ENCODE measurements around the gene NLE1.
A peak's percentile ranks its signal among the peaks of the same experiment; 100 is the strongest.
"Not testable (repeated sequence)": the region's sequence is repeated elsewhere in the genome, so short reads cannot be mapped to it uniquely, and the experiment has no call there.

NLE1 gene

DNA sequence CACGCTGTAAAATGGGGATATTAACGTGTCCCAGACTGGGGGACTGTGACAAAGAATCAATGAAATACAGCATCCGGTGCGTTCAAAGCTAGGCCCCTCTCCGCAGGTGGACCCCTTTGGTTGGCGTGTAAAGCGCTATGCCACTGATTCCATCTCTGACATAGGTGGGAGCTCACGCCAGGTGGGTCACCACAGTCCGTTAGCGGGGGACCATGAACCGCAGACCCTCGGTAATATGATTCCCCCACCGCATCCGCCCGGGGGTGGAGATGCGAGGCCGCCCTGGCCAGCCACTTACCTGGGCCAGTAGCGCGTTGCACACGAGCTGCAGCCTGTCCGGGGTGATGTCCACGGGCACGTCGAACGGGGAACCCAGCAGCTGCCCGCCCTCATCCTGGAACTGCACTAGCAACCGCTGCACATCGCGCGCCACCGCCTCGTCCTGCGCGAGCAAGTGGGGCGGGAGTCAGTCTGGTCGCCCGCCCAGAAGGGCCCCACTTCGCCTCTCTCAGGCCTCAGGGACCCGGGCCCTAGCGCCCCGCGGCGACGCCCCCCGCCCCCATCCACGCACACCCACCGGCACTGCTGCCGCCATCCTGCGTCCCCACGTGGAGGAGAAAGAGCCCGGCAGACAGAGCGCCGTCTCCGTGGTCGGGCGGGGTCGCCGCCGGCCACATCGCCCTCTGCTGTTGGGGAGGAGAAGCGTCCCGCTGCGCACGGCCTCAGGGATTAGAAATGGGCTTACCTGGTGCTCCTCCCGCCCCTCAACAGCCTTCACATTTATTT, at the start of gene NLE1:
TSS of gene NLE1 (minus strand) at position 623 of the 786 bp plus-strand sequence. CDS start at position 595, 28 bp downstream.
- Mint-ChIP-seq H3K36me3 (ENCODE audit: low read depth) (peaks cover 23% of the 10 kb centered on the region), H3K27ac (peak within 1 kb of the TSS; percentile 84), H3K4me3 (peak within 1 kb of the TSS; percentile 88), H3K9me3 (no peaks in the 10 kb centered on the region), H3K4me1 (ENCODE audit: low read depth) (peaks cover 15% of the 10 kb centered on the region), H3K27me3 (no peaks in the 10 kb centered on the region)

DNA sequence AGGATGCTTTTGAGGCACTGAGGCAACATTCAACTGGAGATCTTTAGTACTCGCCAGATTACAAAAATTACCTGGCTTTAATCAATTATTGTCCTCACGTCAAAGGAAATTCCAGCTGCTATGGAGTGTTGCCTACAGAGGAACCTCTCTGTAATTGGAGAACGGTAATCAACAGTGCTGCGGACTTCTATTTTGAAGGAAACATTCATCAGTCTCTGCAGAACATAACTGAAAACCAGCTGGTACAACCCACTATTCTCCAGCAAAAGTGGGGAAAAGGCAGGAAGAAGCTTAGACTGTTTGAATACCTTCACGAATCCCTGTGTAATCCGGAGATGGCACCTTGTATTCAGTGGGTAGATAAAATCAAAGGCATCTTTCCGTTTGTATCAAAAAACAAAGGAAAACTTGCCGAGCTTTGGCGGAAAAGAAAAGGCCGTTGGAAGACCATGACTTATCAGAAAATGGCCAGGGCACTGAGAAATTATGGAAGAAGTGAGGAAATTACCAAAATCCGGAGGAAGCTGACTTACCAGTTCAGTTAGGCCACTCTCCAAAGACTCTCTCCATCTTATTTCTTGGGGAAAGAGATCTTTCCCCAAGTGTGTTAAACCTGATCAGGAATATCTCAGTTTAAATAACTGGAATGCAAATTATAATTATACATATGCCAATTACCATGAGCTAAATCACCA, 49.0 kb upstream of the NLE1 start:
- H3K27ac Mint-ChIP-seq, result no peak overlapping the region
- no peaks in the 10 kb centered on the region for H3K9me3 Mint-ChIP-seq
- peaks cover 52% of the 10 kb centered on the region for H3K4me1 Mint-ChIP-seq (ENCODE audit: low read depth)

DNA sequence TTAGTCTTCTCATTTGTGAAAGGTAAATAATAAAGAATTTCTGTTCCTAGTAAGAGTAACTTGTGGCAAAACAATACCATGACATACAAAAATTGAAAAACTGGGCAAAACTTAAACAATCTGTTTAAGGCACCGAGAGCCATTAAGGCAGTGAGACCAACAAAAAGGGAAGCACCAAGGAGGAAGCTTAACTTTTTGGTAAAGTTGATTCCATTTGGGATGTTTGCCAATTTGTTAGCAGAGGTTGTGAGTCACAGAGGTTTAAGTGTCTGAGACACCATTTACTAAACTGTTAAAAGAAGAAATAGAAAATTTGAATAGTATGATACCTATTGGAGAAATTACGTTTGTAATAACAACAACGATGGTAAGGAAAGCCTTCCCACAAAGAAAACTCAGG, 47.2 kb upstream of the NLE1 start:
- no peaks in the 10 kb centered on the region for H3K9me3 Mint-ChIP-seq
- H3K4me3 Mint-ChIP-seq, result peak overlapping the region; percentile 69
- no peaks in the 10 kb centered on the region for H3K27me3 Mint-ChIP-seq
- H3K36me3 Mint-ChIP-seq (ENCODE audit: low read depth), result no peaks in the 10 kb centered on the region
- peaks cover 65% of the 10 kb centered on the region for H3K4me1 Mint-ChIP-seq (ENCODE audit: low read depth)
- H3K27ac Mint-ChIP-seq, result no peak overlapping the region

More for the DNA sequence above, 49.0 kb upstream of the NLE1 start:
- H3K27me3 Mint-ChIP-seq, result no peaks in the 10 kb centered on the region
- H3K36me3 Mint-ChIP-seq (ENCODE audit: low read depth), result no peaks in the 10 kb centered on the region
- H3K4me3 Mint-ChIP-seq, result no peak overlapping the region

DNA sequence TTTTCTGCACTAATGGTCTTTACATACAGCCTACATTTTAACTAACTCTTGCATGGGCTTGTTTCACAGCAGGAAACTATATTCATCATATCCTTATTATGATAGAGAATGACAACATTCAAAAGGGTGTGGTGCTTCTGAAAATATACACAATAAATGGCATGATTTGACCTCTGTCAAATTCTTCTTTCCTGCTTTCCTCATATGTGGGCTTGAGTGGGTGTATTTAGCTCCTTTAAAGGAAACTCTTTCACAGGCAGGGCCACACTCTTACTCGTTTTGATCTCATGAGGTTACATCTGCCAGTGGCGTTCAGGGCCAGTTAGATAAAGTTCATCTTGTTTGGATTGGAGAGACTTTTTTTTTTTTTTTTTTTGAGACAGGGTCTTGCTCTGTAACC, 46.0 kb upstream of the NLE1 start:
- Mint-ChIP-seq H3K9me3 (no peaks in the 10 kb centered on the region), H3K27me3 (no peaks in the 10 kb centered on the region), H3K27ac (peak overlapping the region; percentile 28), H3K4me1 (ENCODE audit: low read depth) (peaks cover 74% of the 10 kb centered on the region), H3K36me3 (ENCODE audit: low read depth) (no peaks in the 10 kb centered on the region), H3K4me3 (no peak overlapping the region)

DNA sequence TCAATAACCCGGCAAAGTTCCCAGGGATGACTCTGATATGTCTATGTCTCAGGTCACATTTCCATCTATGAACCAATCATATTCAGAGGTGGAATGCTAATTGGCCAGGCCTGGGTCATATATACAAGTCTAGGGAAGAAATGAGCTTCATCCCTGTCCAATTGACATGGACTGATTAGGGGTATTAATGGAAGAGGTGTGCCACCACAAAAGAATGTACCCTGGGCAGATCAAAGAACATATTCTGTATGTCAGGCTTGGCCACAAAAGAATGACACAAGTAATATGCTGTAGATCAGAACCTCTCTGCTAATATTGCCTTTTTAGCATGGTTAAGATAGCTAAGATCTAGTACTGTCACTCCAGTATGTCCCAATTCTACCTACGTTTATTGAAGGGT, 45.4 kb upstream of the NLE1 start:
- no peak overlapping the region for H3K27ac Mint-ChIP-seq
- no peaks in the 10 kb centered on the region for H3K9me3 Mint-ChIP-seq
- H3K27me3 Mint-ChIP-seq, result no peaks in the 10 kb centered on the region
- no peak overlapping the region for H3K4me3 Mint-ChIP-seq
- H3K36me3 Mint-ChIP-seq (ENCODE audit: low read depth), result no peaks in the 10 kb centered on the region
- peaks cover 72% of the 10 kb centered on the region for H3K4me1 Mint-ChIP-seq (ENCODE audit: low read depth)

DNA sequence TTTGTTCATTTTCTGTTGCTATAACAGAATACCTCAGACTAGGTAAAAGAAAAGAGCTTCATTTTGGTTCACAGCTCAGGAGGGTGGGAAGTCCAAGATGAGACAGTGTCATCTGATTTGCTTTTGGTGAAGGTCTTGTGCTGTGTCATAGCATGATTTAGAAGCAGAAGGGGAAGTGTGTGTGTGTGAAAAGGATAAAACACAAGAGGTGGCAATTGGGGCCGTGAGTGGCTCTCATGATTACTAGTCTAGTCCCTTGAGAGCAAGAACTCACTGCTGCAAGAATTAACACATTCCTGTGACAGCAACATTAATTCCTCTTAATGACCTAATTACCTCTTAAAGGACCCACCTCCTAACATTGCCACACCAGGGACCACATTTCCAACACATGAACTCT, 43.7 kb upstream of the NLE1 start:
- H3K9me3 Mint-ChIP-seq, result no peaks in the 10 kb centered on the region
- H3K4me1 Mint-ChIP-seq (ENCODE audit: low read depth), result peaks cover 69% of the 10 kb centered on the region
- no peak overlapping the region for H3K27ac Mint-ChIP-seq
- no peak overlapping the region for H3K4me3 Mint-ChIP-seq
- no peaks in the 10 kb centered on the region for H3K27me3 Mint-ChIP-seq
- no peaks in the 10 kb centered on the region for H3K36me3 Mint-ChIP-seq (ENCODE audit: low read depth)

DNA sequence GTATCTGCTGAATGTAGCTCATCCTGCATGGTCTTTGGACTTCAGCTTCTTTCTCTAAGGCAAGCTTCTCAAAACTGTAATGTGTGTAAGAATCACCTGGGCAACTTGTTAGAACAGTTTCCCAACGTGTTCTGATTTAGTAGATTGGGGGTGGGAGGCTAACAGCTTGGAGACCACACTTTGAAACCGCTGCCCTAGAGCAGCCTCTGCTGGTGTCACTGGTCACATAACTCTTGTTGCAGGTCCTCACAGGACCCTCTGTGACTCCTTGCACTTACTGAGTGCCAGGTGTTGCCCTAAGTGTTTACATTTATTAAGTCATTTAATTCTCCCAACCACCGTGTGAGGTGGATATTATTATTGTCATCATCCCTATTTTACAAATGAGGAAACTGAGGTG, 42.2 kb upstream of the NLE1 start:
- Mint-ChIP-seq H3K27ac (no peak overlapping the region), H3K27me3 (no peaks in the 10 kb centered on the region), H3K4me1 (ENCODE audit: low read depth) (peaks cover 61% of the 10 kb centered on the region), H3K9me3 (no peaks in the 10 kb centered on the region), H3K36me3 (ENCODE audit: low read depth) (no peaks in the 10 kb centered on the region), H3K4me3 (no peak overlapping the region)

DNA sequence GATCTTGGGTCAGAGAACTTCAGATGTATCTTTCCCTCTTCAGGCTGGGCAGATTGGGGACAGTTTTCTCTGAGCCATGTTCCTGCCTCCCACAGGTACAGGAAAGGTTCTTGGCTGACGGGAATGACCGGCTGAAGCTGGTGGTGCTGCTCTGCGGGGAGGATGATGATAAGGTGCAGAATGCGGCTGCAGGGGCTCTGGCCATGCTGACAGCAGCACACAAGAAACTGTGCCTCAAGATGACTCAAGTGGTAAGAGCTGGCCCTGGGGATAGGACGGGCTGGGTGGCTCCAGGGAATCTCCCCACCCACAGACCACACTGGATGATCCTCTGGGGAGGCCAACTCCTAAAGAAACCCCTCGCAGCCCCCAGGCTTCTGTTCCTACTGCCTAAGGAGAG, 41.2 kb upstream of the NLE1 start:
- Mint-ChIP-seq H3K4me3 (no peak overlapping the region), H3K4me1 (ENCODE audit: low read depth) (peaks cover 57% of the 10 kb centered on the region), H3K27me3 (no peaks in the 10 kb centered on the region), H3K9me3 (no peaks in the 10 kb centered on the region), H3K27ac (peak overlapping the region; percentile 20), H3K36me3 (ENCODE audit: low read depth) (no peaks in the 10 kb centered on the region)

DNA sequence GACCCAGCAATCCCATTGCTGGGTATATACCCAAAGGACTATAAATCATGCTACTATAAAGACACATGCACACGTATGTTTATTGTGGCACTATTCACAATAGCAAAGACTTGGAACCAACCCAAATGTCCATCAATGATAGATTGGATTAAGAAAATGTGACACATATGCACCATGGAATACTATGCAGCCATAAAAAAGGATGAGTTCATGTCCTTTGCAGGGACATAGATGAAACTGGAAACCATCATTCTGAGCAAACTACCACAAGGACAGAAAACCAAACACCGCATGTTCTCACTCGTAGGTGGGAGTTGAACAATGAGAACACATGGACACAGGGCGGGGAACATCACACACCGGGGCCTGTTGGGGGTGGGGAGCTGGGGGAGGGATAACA, 37.3 kb upstream of the NLE1 start:
- H3K4me3 Mint-ChIP-seq, result not testable (repeated sequence)

DNA sequence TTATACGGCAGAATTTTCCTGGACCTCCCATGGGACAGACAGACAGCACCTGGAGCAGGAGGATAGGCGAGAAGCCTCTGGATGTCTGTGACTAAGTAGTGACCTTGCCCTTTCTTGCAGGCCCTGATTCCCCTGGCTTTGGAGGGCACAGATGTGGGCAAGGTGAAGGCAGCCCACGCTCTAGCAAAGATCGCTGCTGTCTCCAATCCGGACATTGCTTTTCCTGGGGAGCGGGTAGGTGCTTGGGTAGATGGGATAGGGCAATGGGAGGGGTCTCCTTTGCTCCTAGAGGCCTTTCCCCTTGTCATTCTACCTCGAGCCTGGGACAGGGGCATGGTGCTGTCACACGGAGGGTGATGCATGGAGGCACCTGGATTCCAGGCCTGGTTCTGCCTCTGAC, 34.8 kb upstream of the NLE1 start:
- no peaks in the 10 kb centered on the region for H3K27me3 Mint-ChIP-seq
- no peaks in the 10 kb centered on the region for H3K36me3 Mint-ChIP-seq (ENCODE audit: low read depth)
- peaks cover 48% of the 10 kb centered on the region for H3K4me1 Mint-ChIP-seq (ENCODE audit: low read depth)
- H3K4me3 Mint-ChIP-seq, result no peak overlapping the region
- no peak overlapping the region for H3K27ac Mint-ChIP-seq
- no peaks in the 10 kb centered on the region for H3K9me3 Mint-ChIP-seq

More for the DNA sequence above, 37.3 kb upstream of the NLE1 start:
- H3K27me3 Mint-ChIP-seq; H3K27ac Mint-ChIP-seq; H3K9me3 Mint-ChIP-seq; H3K36me3 Mint-ChIP-seq (ENCODE audit: low read depth): not testable (repeated sequence)
- H3K4me1 Mint-ChIP-seq (ENCODE audit: low read depth), result peaks cover 58% of the 10 kb centered on the region

DNA sequence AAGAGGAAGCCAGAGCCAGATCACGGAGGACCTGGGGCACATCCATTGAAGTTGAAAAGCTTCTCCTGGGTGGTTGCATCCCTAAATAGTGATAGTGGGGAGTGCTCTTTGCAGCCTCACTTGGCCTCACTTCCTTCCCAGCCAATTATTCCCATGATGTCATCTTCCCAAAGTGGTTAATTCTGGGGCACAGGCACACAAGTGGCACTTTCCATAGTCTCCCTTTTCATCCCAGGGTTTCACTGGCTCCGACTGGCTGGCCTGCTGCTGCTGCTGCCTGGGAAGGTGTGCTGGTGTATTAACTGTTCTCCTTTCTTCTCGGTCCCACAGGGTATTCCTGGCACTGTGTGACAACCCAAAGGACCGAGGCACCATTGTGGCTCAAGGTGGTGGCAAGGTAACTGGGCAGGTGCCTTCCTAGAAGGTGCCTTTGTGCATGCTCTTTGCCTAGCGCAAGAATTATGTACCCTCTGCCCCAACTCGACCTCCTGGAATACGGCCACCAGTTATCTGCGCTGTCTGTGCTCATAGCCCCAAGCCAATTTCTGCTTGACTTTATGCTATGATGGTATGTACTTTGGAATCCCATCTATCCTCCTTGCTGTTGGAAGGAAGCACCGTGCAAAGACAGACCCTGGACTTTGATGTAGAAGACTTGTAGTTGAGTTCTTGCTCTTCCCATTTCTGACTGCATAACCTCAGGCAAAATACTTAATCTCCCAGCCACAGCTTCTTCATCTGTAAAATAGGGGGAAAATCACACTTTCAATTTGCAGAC, 33.7 kb upstream of the NLE1 start:
- H3K9me3 Mint-ChIP-seq, result no peaks in the 10 kb centered on the region
- no peaks in the 10 kb centered on the region for H3K27me3 Mint-ChIP-seq
- no peaks in the 10 kb centered on the region for H3K36me3 Mint-ChIP-seq (ENCODE audit: low read depth)
- H3K4me1 Mint-ChIP-seq (ENCODE audit: low read depth), result peaks cover 53% of the 10 kb centered on the region
- no peak overlapping the region for H3K27ac Mint-ChIP-seq
- no peak overlapping the region for H3K4me3 Mint-ChIP-seq

DNA sequence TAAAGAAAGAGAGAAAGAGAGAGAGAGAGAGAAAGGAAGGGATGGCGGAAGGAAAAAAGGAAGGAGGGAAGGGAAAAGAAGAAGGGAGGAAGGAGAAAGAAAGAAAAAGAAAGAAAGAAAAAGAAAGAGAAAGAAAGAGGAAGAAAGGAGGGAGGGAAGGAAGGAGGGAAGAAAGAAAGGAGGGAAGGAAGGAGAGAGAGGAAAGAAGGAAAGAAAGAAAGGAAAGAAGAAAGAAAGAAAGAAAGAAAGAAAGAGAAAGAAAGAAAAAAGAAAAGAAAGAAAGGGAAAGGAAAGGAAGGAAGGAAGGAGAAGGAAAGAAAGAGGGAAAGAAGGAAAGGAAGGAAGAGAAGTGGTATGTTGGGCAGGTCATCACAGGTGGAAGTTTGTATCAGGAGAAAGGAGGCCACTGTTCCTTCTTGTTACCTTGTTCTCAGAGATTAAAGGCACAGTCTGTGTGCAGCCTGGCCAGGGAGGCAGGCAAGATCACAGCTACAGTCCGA, 32.8 kb upstream of the NLE1 start:
- Mint-ChIP-seq H3K9me3 (no peaks in the 10 kb centered on the region), H3K27ac (peak overlapping the region; percentile 4), H3K4me1 (ENCODE audit: low read depth) (peaks cover 53% of the 10 kb centered on the region), H3K4me3 (no peak overlapping the region), H3K36me3 (ENCODE audit: low read depth) (no peaks in the 10 kb centered on the region), H3K27me3 (no peaks in the 10 kb centered on the region)

DNA sequence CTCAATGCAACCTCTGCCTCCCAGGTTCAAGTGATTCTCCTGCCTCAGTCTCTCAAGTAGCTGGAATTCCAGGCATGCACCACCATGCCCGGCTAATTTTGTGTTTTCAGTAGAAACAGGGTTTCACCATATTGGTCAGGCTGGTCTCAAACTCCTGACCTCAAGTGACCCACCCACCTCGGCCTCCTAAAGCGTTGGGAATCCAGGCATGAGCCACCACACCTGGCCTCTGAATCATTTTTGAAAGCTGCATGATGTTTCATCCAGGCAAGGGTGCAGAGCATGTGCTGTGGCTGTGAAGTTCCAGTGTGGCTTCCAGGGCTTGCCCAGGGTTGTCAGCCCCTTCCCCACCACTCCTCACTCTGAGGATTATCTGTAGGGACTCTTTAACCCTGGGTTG, 30.2 kb upstream of the NLE1 start:
- Mint-ChIP-seq H3K4me1 (ENCODE audit: low read depth) (peaks cover 41% of the 10 kb centered on the region), H3K27ac (peak overlapping the region; percentile 38)
- not testable (repeated sequence) for H3K27me3 Mint-ChIP-seq; H3K9me3 Mint-ChIP-seq; H3K4me3 Mint-ChIP-seq; H3K36me3 Mint-ChIP-seq (ENCODE audit: low read depth)

DNA sequence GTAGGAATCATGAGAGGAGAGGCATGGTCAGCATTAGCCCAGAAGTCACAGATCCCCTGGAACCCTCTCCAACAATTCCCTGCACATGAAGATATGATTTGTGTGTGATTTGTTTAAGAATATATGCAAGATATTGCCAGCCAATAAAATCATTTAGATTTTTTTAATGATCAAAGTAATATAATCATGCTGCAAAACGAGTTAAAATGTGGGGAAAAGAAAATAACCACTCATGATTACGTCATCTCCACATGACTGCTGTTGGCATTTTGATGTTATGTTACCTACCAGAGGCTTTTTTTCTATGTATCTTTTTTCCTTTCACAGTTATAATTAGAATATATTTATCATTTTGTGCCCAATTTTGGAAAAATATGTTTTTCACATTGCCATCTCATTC, 29.7 kb upstream of the NLE1 start:
- Mint-ChIP-seq H3K4me3 (peak overlapping the region; percentile 9), H3K27me3 (no peaks in the 10 kb centered on the region), H3K9me3 (no peaks in the 10 kb centered on the region), H3K36me3 (ENCODE audit: low read depth) (no peaks in the 10 kb centered on the region), H3K4me1 (ENCODE audit: low read depth) (peaks cover 36% of the 10 kb centered on the region), H3K27ac (peak overlapping the region; percentile 46)
